ENCODE results near the gene RPS6KA1. TPM values are rescaled to one million over a fixed set of nuclear protein-coding genes. Genes with fewer than 3 reads are reported as not detected.

RPS6KA1 gene
- total and polyA plus RNA-seq, 2 experiments from 2014 or later: 1.2 to 1.7 TPM

- Histone ChIP-seq H3K27me3 (replicated peaks; ENCODE audit: insufficient read depth) (no peaks in the 10 kb centered on the region), H3K4me3 (no peak overlapping the region), H3K4me1 (ENCODE audit: insufficient read depth) (no peaks in the 10 kb centered on the region), H3K4me2 (ENCODE audit: unreplicated experiment) (no peak overlapping the region), H3K9ac (no peak overlapping the region), H3K79me2 (ENCODE audit: insufficient read depth) (no peaks in the 10 kb centered on the region), H3K9me3 (ENCODE audit: low read depth) (no peaks in the 10 kb centered on the region), H3K9me2 (ENCODE audit: insufficient read depth) (no peaks in the 10 kb centered on the region), H3K36me3 (ENCODE audit: low read depth) (no peaks in the 10 kb centered on the region), H4K20me1 (ENCODE audit: insufficient read depth) (no peaks in the 10 kb centered on the region), H3K27ac (no peak overlapping the region), H2AFZ (peak overlapping the region; percentile 23; the same call in 1 of the 2 replicates), H3F3A (ENCODE audit: insufficient read depth) (no peaks in the 10 kb centered on the region)
- peak; percentile 62 for DNase-seq
- TF ChIP-seq EZH2phosphoT487 (IDR thresholded peaks at IDR 0.05; ENCODE audit: insufficient read depth, low read depth) (no peak), EZH2 (IDR thresholded peaks at IDR 0.05; ENCODE audit: insufficient read depth, poor library complexity, severe bottlenecking) (no peak)
- 2 to 4% methylated on average over 2 of the region's 2 CpGs for WGBS, 2 experiments (ENCODE audit: low coverage in 1 of 2, low lambda C conversion rate in 2 of 2, missing lambda C conversion rate in 2 of 2)
- in situ Hi-C loops (cut with MboI): no loop called here
These were observed 68.1 kb downstream of the RPS6KA1 start for GRCh38 chr1:26597629-26598039.

GRCh38 chr1:26598890-26599289 is 69.3 kb downstream of the RPS6KA1 start:
- WGBS, 2 experiments (ENCODE audit: low coverage in 1 of 2, low lambda C conversion rate in 2 of 2, missing lambda C conversion rate in 2 of 2): 35 to 42% methylated on average over 3 of the region's 3 CpGs
- H3F3A ChIP-seq (ENCODE audit: insufficient read depth): no peaks in the 10 kb centered on the region
- DNase-seq: no peak
- no peak overlapping the region for H3K27ac ChIP-seq
- H3K27me3 ChIP-seq (replicated peaks; ENCODE audit: insufficient read depth): no peaks in the 10 kb centered on the region
- H3K9ac ChIP-seq: no peak overlapping the region
- in situ Hi-C loops (cut with MboI): no loop called here
- TF ChIP-seq EZH2 (IDR thresholded peaks at IDR 0.05; ENCODE audit: insufficient read depth, poor library complexity, severe bottlenecking): no peak
- TF ChIP-seq EZH2phosphoT487 (IDR thresholded peaks at IDR 0.05; ENCODE audit: insufficient read depth, low read depth): no peak
- H3K4me2 ChIP-seq (ENCODE audit: unreplicated experiment): no peak overlapping the region
- H3K9me3 ChIP-seq (ENCODE audit: low read depth): no peaks in the 10 kb centered on the region
- no peaks in the 10 kb centered on the region for H3K4me1 ChIP-seq (ENCODE audit: insufficient read depth)
- H3K9me2 ChIP-seq (ENCODE audit: insufficient read depth): no peaks in the 10 kb centered on the region
- H3K4me3 ChIP-seq: no peak overlapping the region
- no peaks in the 10 kb centered on the region for H3K36me3 ChIP-seq (ENCODE audit: low read depth)
- no peak overlapping the region for H2AFZ ChIP-seq
- no peaks in the 10 kb centered on the region for H4K20me1 ChIP-seq (ENCODE audit: insufficient read depth)
- no peaks in the 10 kb centered on the region for H3K79me2 ChIP-seq (ENCODE audit: insufficient read depth)

GRCh38 chr1:26602378-26602959 is 72.9 kb downstream of the RPS6KA1 start:
- Histone ChIP-seq H3K9me3 (ENCODE audit: low read depth) (no peaks in the 10 kb centered on the region), H2AFZ (peak overlapping the region; percentile 48), H4K20me1 (ENCODE audit: insufficient read depth) (no peaks in the 10 kb centered on the region), H3K79me2 (ENCODE audit: insufficient read depth) (no peaks in the 10 kb centered on the region), H3K9me2 (ENCODE audit: insufficient read depth) (no peaks in the 10 kb centered on the region), H3K36me3 (ENCODE audit: low read depth) (no peaks in the 10 kb centered on the region), H3K4me3 (no peak overlapping the region), H3K4me1 (ENCODE audit: insufficient read depth) (no peaks in the 10 kb centered on the region), H3F3A (ENCODE audit: insufficient read depth) (no peaks in the 10 kb centered on the region), H3K27ac (no peak overlapping the region), H3K9ac (no peak overlapping the region), H3K4me2 (ENCODE audit: unreplicated experiment) (no peak overlapping the region), H3K27me3 (replicated peaks; ENCODE audit: insufficient read depth) (no peaks in the 10 kb centered on the region)
- no peak for TF ChIP-seq EZH2 (IDR thresholded peaks at IDR 0.05; ENCODE audit: insufficient read depth, poor library complexity, severe bottlenecking)
- TF ChIP-seq EZH2phosphoT487 (IDR thresholded peaks at IDR 0.05; ENCODE audit: insufficient read depth, low read depth): no peak
- DNase-seq: peak; percentile 72
- WGBS, 2 experiments (ENCODE audit: low coverage in 1 of 2, low lambda C conversion rate in 2 of 2, missing lambda C conversion rate in 2 of 2): 0 to 1% methylated on average over 2 of the region's 2 CpGs
- in situ Hi-C loops (cut with MboI): no loop called here

GRCh38 chr1:26603856-26604255 is 74.3 kb downstream of the RPS6KA1 start:
- DNase-seq: no peak
- no peak overlapping the region for H3K9ac ChIP-seq
- WGBS, 2 experiments (ENCODE audit: low coverage in 1 of 2, low lambda C conversion rate in 2 of 2, missing lambda C conversion rate in 2 of 2): 47 to 52% methylated on average over 4 of the region's 4 CpGs
- H3K9me3 ChIP-seq (ENCODE audit: low read depth): no peaks in the 10 kb centered on the region
- no peaks in the 10 kb centered on the region for H4K20me1 ChIP-seq (ENCODE audit: insufficient read depth)
- no peaks in the 10 kb centered on the region for H3K36me3 ChIP-seq (ENCODE audit: low read depth)
- H3K4me3 ChIP-seq: no peak overlapping the region
- H3K9me2 ChIP-seq (ENCODE audit: insufficient read depth): no peaks in the 10 kb centered on the region
- no peaks in the 10 kb centered on the region for H3K27me3 ChIP-seq (replicated peaks; ENCODE audit: insufficient read depth)
- H3K4me1 ChIP-seq (ENCODE audit: insufficient read depth): no peaks in the 10 kb centered on the region
- H3F3A ChIP-seq (ENCODE audit: insufficient read depth): no peaks in the 10 kb centered on the region
- no peak overlapping the region for H3K27ac ChIP-seq
- peak overlapping the region; percentile 50 for H2AFZ ChIP-seq
- in situ Hi-C loops (cut with MboI): no loop called here
- no peak overlapping the region for H3K4me2 ChIP-seq (ENCODE audit: unreplicated experiment)
- TF ChIP-seq EZH2 (IDR thresholded peaks at IDR 0.05; ENCODE audit: insufficient read depth, poor library complexity, severe bottlenecking) (no peak), EZH2phosphoT487 (IDR thresholded peaks at IDR 0.05; ENCODE audit: insufficient read depth, low read depth) (no peak)
- H3K79me2 ChIP-seq (ENCODE audit: insufficient read depth): no peaks in the 10 kb centered on the region

All from GM23248 (cell line).